Neural cell (in vitro differentiated cells): Measurements from ENCODE around the gene MTA1. TPM values are rescaled to one million over a fixed set of nuclear protein-coding genes. Genes with fewer than 3 reads are reported as not detected.

Experiments used
- H2AFZ ChIP-seq: fragments of 200-600, 300-800 bp; sonication (generic), shearing (Covaris generic); 2 replicates; pipeline ENCODE4 v1.6.0; 2014; ENCODE audit warnings: low read depth, mild to moderate bottlenecking, antibody characterized with exemption, low read length, moderate library complexity
- H3F3A ChIP-seq: fragments of 200-600 bp; shearing (Covaris generic); 2 replicates; pipeline ENCODE4 v1.6.1; 2016; ENCODE audit warnings: mild to moderate bottlenecking, moderate library complexity, mixed read lengths, antibody characterized with exemption, low read length; ENCODE audit not compliant: insufficient read depth, poor library complexity, severe bottlenecking
- H3K27ac ChIP-seq: fragments of 200-600, 300-800 bp; sonication (generic), shearing (Covaris generic); 2 replicates; pipeline ENCODE4 v1.5.1; 2014; ENCODE audit warnings: mild to moderate bottlenecking, low read length, moderate library complexity
- H3K27me3 ChIP-seq: fragments of 300-800, 200-600 bp; sonication (generic), shearing (Covaris generic); 2 replicates; pipeline ENCODE4 v1.6.0; 2014; ENCODE audit warnings: mild to moderate bottlenecking, low read depth, low read length, moderate library complexity; ENCODE audit not compliant: insufficient read depth
- H3K36me3 ChIP-seq: fragments of 300-800, 200-600 bp; sonication (generic), shearing (Covaris generic); 2 replicates; pipeline ENCODE4 v1.5.1; 2014; ENCODE audit warnings: mild to moderate bottlenecking, antibody characterized with exemption, low read length, moderate library complexity; ENCODE audit not compliant: insufficient read depth
- H3K4me2 ChIP-seq: fragments of 300-800, 200-600 bp; sonication (generic), shearing (Covaris generic); 2 replicates; pipeline ENCODE4 v1.6.0; 2014; ENCODE audit warnings: mild to moderate bottlenecking, low read length
- H3K4me3 ChIP-seq: fragments of 300-800, 200-600 bp; sonication (generic), shearing (Covaris generic); 2 replicates; pipeline ENCODE4 v1.5.1; 2014; ENCODE audit warnings: mild to moderate bottlenecking, low read length, moderate library complexity
- H3K79me2 ChIP-seq: fragments of 200-600 bp; shearing (Covaris generic); replicated peaks from 2 replicates; pipeline ENCODE4 v1.6.0; 2014; ENCODE audit warnings: mild to moderate bottlenecking, low read length, moderate library complexity; ENCODE audit not compliant: insufficient read depth
- H3K9ac ChIP-seq: fragments of 300-800, 200-600 bp; sonication (generic), shearing (Covaris generic); 2 replicates; pipeline ENCODE4 v1.6.1; 2016; ENCODE audit warnings: mild to moderate bottlenecking, low read length, mixed read lengths
- H3K9me2 ChIP-seq: fragments of 200-600 bp; shearing (Covaris generic); 2 replicates; pipeline ENCODE4 v1.6.1; 2016; ENCODE audit warnings: mild to moderate bottlenecking, low read length, mixed read lengths; ENCODE audit not compliant: insufficient read depth
- H3K9me3 ChIP-seq: fragments of 200-600, 300-800 bp; sonication (generic), shearing (Covaris generic); 2 replicates; pipeline ENCODE4 v1.6.1; 2016; ENCODE audit warnings: mild to moderate bottlenecking, mixed run types, low read length, moderate library complexity, mixed read lengths
- H4K20me1 ChIP-seq: fragments of 200-600 bp; shearing (Covaris generic); 2 replicates; pipeline ENCODE4 v1.6.1; 2016; ENCODE audit warnings: mild to moderate bottlenecking, mixed run types; ENCODE audit not compliant: insufficient read depth
- EP300 ChIP-seq: fragments of 450-650 bp; conservative IDR thresholded peaks from 2 replicates; pipeline ENCODE4 v1.6.1; 2014; ENCODE audit warnings: antibody characterized with exemption, mild to moderate bottlenecking, moderate library complexity; ENCODE audit not compliant: poor library complexity, severe bottlenecking
- EZH2 ChIP-seq: fragments of 200-600, 300-800 bp; shearing (Covaris generic), sonication (generic); IDR thresholded peaks from 2 replicates; pipeline ENCODE4 v1.6.1; 2014; ENCODE audit warnings: antibody characterized with exemption, low read length, borderline replicate concordance, mild to moderate bottlenecking; ENCODE audit not compliant: insufficient read depth, poor library complexity, severe bottlenecking
- MXI1 ChIP-seq: fragments of 450-650 bp; conservative IDR thresholded peaks from 2 replicates; pipeline ENCODE4 v1.6.1; 2014; ENCODE audit warnings: antibody characterized with exemption, mild to moderate bottlenecking; ENCODE audit not compliant: poor library complexity, severe bottlenecking
- POLR2AphosphoS5 ChIP-seq: IDR thresholded peaks from 2 replicates; pipeline ENCODE4 v1.6.1; 2012
- RAD21 ChIP-seq: fragments of 450-650 bp; conservative IDR thresholded peaks from 2 replicates; pipeline ENCODE4 v1.6.1; 2014; ENCODE audit warnings: antibody characterized with exemption, mild to moderate bottlenecking, moderate library complexity
- SMC3 ChIP-seq: fragments of 450-650 bp; conservative IDR thresholded peaks from 2 replicates; pipeline ENCODE4 v1.6.1; 2014; ENCODE audit warnings: antibody characterized with exemption, mild to moderate bottlenecking, moderate library complexity; ENCODE audit not compliant: poor library complexity
- TAF1 ChIP-seq: IDR thresholded peaks from 2 replicates; pipeline ENCODE4 v1.6.1; 2012; ENCODE audit warnings: low read depth
- polyA plus RNA-seq: library from polyadenylated mRNA; depleted of rRNA; stranded (reverse); fragments of >200 nt; gene quantifications from 2 replicates; pipeline ENCODE4 v1.2.3, GENCODE V29; 2014
- TF ChIP-seq, protein P1 (sequence below): IDR thresholded peaks from 2 replicates; pipeline ENCODE4 v1.6.1; 2012; ENCODE audit warnings: borderline replicate concordance
- TF ChIP-seq, protein P2 (sequence below): fragments of 450-650 bp; IDR thresholded peaks from 2 replicates; pipeline ENCODE4 v1.5.1; 2014; ENCODE audit warnings: antibody characterized with exemption, mild to moderate bottlenecking, moderate library complexity; ENCODE audit not compliant: poor library complexity, severe bottlenecking

Gene MTA1
- polyA plus RNA-seq, 1 donor from 2014 or later = 94.0 TPM

DNA sequence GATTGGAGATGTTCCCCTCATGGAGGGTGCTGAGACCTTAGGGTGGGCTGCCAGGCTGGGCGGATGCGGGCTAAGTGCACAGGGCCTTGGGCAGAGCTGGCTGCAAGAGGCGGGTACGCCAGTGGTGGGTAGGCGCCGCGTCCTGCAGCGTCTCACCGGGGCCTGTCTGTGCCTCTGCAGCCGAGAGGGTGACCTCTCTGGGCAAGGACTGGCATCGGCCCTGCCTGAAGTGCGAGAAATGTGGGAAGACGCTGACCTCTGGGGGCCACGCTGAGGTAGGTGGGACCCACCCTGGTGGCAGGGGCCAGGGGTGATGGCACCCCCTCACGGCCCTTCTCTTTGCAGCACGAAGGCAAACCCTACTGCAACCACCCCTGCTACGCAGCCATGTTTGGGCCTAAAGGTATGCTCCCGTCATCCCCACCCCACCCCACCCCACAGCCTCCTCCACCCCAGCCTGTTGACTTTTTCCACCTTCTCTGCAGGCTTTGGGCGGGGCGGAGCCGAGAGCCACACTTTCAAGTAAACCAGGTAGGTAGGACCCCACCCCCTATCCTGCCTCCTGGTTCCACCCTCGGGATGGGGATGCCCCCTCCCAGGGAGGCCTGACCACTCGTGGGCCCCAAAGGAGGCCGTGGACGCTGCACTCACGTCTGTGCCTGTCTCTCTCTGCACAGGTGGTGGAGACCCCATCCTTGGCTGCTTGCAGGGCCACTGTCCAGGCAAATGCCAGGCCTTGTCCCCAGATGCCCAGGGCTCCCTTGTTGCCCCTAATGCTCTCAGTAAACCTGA is 68.6 kb downstream of the MTA1 start:
- Histone ChIP-seq H3K9me2 (no peaks in the 10 kb centered on the region), H3K27ac (no peak overlapping the region), H2AFZ (no peak overlapping the region), H3F3A (no peaks in the 10 kb centered on the region), H4K20me1 (no peaks in the 10 kb centered on the region), H3K27me3 (peaks cover 29% of the 10 kb centered on the region), H3K9ac (no peak overlapping the region), H3K9me3 (no peaks in the 10 kb centered on the region), H3K4me3 (peak overlapping the region; percentile 93), H3K79me2 (no peaks in the 10 kb centered on the region), H3K36me3 (no peaks in the 10 kb centered on the region), H3K4me2 (no peak overlapping the region)
- TF ChIP-seq SMC3 (no peak), POLR2AphosphoS5 (no peak), RAD21 (no peak), MXI1 (no peak), EZH2 (no peak), TAF1 (no peak), EP300 (no peak)
- TF ChIP-seq, protein P1, sequence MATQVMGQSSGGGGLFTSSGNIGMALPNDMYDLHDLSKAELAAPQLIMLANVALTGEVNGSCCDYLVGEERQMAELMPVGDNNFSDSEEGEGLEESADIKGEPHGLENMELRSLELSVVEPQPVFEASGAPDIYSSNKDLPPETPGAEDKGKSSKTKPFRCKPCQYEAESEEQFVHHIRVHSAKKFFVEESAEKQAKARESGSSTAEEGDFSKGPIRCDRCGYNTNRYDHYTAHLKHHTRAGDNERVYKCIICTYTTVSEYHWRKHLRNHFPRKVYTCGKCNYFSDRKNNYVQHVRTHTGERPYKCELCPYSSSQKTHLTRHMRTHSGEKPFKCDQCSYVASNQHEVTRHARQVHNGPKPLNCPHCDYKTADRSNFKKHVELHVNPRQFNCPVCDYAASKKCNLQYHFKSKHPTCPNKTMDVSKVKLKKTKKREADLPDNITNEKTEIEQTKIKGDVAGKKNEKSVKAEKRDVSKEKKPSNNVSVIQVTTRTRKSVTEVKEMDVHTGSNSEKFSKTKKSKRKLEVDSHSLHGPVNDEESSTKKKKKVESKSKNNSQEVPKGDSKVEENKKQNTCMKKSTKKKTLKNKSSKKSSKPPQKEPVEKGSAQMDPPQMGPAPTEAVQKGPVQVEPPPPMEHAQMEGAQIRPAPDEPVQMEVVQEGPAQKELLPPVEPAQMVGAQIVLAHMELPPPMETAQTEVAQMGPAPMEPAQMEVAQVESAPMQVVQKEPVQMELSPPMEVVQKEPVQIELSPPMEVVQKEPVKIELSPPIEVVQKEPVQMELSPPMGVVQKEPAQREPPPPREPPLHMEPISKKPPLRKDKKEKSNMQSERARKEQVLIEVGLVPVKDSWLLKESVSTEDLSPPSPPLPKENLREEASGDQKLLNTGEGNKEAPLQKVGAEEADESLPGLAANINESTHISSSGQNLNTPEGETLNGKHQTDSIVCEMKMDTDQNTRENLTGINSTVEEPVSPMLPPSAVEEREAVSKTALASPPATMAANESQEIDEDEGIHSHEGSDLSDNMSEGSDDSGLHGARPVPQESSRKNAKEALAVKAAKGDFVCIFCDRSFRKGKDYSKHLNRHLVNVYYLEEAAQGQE = no peak
- TF ChIP-seq, protein P2, sequence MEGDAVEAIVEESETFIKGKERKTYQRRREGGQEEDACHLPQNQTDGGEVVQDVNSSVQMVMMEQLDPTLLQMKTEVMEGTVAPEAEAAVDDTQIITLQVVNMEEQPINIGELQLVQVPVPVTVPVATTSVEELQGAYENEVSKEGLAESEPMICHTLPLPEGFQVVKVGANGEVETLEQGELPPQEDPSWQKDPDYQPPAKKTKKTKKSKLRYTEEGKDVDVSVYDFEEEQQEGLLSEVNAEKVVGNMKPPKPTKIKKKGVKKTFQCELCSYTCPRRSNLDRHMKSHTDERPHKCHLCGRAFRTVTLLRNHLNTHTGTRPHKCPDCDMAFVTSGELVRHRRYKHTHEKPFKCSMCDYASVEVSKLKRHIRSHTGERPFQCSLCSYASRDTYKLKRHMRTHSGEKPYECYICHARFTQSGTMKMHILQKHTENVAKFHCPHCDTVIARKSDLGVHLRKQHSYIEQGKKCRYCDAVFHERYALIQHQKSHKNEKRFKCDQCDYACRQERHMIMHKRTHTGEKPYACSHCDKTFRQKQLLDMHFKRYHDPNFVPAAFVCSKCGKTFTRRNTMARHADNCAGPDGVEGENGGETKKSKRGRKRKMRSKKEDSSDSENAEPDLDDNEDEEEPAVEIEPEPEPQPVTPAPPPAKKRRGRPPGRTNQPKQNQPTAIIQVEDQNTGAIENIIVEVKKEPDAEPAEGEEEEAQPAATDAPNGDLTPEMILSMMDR = no peak

DNA sequence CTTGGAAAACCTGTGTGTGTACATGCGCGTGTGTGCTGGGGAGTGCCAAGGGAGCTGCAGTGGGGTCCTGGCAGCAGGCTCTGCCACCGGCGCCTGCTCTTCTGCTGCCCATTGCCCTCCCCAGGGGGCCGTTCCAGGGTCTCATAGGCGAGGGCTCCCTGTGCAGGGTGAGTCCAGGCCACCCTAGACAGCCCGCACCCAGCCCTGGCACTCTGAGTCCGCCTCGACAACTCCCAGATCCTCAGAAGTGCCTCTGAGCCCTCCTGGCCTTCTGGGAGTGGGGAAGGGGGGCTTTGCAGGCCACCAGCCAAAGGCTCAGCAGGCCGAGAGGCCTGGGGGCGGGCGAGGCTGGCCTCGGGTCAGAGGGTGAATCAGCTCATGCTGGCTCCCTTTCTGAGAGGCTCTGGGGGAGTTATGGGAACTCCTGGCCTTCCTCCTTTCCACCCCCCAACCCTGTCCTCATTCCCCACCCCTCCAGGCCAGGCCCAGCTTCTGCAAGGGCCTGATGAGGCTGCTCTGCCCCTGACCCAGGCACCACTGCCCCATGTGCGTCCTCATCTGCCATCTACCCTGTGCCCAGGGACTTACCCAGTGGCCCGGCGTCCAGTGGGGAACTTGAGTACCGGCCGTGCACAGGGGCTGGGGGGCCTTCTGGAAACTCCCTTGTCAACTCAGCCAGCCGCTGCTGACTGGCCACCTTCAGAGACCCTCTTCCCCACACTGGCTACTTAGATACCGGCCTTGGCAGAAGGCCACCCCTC is 69.3 kb downstream of the MTA1 start:
- H3K4me3 ChIP-seq = peak overlapping the region; percentile 93
- H3K27ac ChIP-seq = peak overlapping the region; percentile 93
- no peaks in the 10 kb centered on the region for H3K9me3 ChIP-seq
- peaks cover 29% of the 10 kb centered on the region for H3K27me3 ChIP-seq
- H3K36me3 ChIP-seq = no peaks in the 10 kb centered on the region
- H3K9me2 ChIP-seq = no peaks in the 10 kb centered on the region
- no peaks in the 10 kb centered on the region for H4K20me1 ChIP-seq
- no peaks in the 10 kb centered on the region for H3K79me2 ChIP-seq
- no peak for TF ChIP-seq POLR2AphosphoS5
- no peak for TF ChIP-seq SMC3
- TF ChIP-seq MXI1 = no peak
- no peak for TF ChIP-seq EZH2
- no peak for TF ChIP-seq EP300
- TF ChIP-seq, protein P2 = no peak
- no peak for TF ChIP-seq RAD21
- TF ChIP-seq TAF1 = no peak
- TF ChIP-seq, protein P1 = no peak
- no peaks in the 10 kb centered on the region for H3F3A ChIP-seq
- H3K9ac ChIP-seq = peak overlapping the region; percentile 96
- no peak overlapping the region for H2AFZ ChIP-seq
- peak overlapping the region; percentile 79 for H3K4me2 ChIP-seq
